ENCODE results near the gene P2RY8. TPM values are rescaled to one million over a fixed set of nuclear protein-coding genes. Genes with fewer than 3 reads are reported as not detected.

P2RY8 gene
- total and polyA plus RNA-seq, 10 donors = 8.1 to 32.2 (median 26.5) TPM

DNA sequence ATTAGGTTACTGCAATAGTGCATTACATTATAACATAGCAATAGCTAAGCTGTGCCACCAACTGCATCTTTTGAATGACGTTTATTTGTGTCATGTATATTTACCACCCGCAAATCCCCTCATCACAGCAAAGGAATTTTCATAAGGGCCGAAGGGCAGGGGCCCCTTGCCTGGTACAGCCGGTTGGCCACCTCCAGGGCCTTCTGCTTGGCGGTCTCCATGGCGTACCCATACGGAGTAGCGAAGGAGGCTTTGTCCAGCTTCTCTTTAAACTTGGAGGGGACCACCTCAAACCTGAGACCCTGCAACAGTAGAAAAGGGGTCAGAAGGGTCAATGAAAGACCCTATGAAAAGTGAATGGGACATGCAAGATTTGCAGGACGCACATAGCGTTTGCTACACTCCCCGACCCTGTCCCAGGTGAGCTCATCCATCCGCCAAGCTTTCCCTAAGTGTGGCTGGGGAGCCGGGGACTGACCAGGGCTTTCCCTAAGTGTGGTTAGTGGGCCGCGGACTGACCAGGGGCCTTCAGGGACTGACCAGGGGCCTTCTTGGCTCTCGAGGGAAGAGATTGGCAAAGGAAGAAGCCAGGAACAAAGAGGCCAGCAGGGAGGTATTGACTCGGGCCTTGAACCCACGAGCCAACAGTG lies 94.8 kb downstream of the P2RY8 start:
- no peak for TF ChIP-seq POLR2AphosphoS5 (IDR thresholded peaks at IDR 0.05)
- TF ChIP-seq POLR2A (IDR thresholded peaks at IDR 0.05) = no peak
- TF ChIP-seq, protein P1, sequence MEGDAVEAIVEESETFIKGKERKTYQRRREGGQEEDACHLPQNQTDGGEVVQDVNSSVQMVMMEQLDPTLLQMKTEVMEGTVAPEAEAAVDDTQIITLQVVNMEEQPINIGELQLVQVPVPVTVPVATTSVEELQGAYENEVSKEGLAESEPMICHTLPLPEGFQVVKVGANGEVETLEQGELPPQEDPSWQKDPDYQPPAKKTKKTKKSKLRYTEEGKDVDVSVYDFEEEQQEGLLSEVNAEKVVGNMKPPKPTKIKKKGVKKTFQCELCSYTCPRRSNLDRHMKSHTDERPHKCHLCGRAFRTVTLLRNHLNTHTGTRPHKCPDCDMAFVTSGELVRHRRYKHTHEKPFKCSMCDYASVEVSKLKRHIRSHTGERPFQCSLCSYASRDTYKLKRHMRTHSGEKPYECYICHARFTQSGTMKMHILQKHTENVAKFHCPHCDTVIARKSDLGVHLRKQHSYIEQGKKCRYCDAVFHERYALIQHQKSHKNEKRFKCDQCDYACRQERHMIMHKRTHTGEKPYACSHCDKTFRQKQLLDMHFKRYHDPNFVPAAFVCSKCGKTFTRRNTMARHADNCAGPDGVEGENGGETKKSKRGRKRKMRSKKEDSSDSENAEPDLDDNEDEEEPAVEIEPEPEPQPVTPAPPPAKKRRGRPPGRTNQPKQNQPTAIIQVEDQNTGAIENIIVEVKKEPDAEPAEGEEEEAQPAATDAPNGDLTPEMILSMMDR (IDR thresholded peaks at IDR 0.05 in 8 of 11, conservative IDR thresholded peaks at IDR 0.05 in 3 of 11) = no peak
- Histone ChIP-seq H3K9me3 (peaks cover 0 to 15% (median 6%) of the 10 kb centered on the region in 8 donors), H3K4me3 (no peak overlapping the region), H3K36me3 (peaks cover 0 to 67% (median 34%) of the 10 kb centered on the region in 6 donors), H3K27ac (no peak overlapping the region), H3K4me1 (no peaks in the 10 kb centered on the region), H3K27me3 (replicated peaks in 1 of 7) (no peaks in the 10 kb centered on the region)
- DNase-seq = peak; percentile 64
- intact Hi-C loops (cut with DNase I; ENCODE audit: low total_unique reads) = no loop called here
- WGBS, 5 donors = 96 to 99% (median 98%) methylated on average over 18 of the region's 18 CpGs

DNA sequence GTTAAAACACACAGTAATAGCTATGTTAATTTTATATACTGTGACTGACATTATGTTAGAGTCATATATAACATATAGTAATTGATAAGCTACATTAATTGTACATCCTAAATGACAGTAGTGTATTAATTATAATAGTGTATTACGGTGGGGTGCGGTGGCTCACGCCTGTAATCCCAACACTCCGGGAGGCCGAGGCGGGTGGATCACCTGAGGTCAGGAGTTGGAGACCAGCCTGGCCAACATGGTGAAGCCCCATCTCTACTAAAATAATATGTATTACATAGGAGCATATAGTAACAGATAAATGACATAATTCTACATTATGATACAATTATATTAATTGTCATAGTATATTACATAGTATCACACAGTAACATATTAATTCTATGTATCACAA lies 96.5 kb downstream of the P2RY8 start:
- H3K27ac ChIP-seq = no peak overlapping the region
- H3K4me3 ChIP-seq = no peak overlapping the region
- intact Hi-C loops (cut with DNase I; ENCODE audit: low total_unique reads) = no loop called here
- peaks cover 0 to 19% (median 6%) of the 10 kb centered on the region in 8 donors for H3K9me3 ChIP-seq
- peak; percentile 23 for DNase-seq
- H3K27me3 ChIP-seq (replicated peaks in 1 of 7) = no peaks in the 10 kb centered on the region
- TF ChIP-seq POLR2A (IDR thresholded peaks at IDR 0.05) = no peak
- TF ChIP-seq, protein P1 (IDR thresholded peaks at IDR 0.05 in 8 of 11, conservative IDR thresholded peaks at IDR 0.05 in 3 of 11) = no peak
- TF ChIP-seq POLR2AphosphoS5 (IDR thresholded peaks at IDR 0.05) = no peak
- H3K4me1 ChIP-seq = no peaks in the 10 kb centered on the region
- 95 to 99% (median 99%) methylated on average over 6 of the region's 6 CpGs for WGBS, 5 donors
- peaks cover 0 to 83% (median 44%) of the 10 kb centered on the region in 6 donors for H3K36me3 ChIP-seq

DNA sequence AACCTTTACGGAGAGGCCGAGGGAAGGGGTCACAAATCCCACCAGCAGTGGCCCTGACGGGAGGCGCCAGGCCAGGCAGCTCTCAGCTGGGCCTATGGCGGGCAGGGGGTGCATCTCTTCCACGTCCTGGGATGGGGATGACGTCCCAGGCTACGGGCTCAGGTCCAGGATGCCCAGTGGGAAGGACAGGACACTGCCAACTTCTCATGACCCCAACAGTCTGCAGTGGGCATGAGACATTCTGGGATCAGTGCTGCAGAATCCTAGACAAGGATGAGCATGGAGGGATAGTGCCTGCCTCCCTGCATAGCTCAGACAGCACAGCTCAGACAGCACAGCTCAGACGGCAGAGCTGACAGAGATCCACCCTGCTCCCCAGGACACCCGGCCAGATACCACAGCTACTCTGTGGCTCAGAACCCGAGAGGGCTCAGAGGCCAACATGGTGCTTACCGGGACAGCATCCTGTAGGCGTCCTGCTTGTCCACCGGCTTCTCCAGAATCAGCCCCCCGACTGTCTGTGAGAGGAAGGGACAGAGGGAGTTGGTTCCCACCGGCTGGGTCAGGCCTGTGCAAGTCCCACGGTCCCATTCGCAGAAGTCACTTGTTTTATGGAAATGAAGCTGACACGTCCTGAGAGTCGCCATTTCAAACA lies 101.6 kb downstream of the P2RY8 start:
- TF ChIP-seq, protein P1 (IDR thresholded peaks at IDR 0.05 in 8 of 11, conservative IDR thresholded peaks at IDR 0.05 in 3 of 11) = no peak
- TF ChIP-seq POLR2A (IDR thresholded peaks at IDR 0.05) = no peak
- no peak overlapping the region for H3K27ac ChIP-seq
- DNase-seq = peak; percentile 70
- intact Hi-C loops (cut with DNase I; ENCODE audit: low total_unique reads) = no loop called here
- H3K36me3 ChIP-seq = peaks cover 0 to 88% (median 58%) of the 10 kb centered on the region in 6 donors
- H3K27me3 ChIP-seq (replicated peaks in 1 of 7) = no peaks in the 10 kb centered on the region
- no peaks in the 10 kb centered on the region for H3K4me1 ChIP-seq
- WGBS, 5 donors = 89 to 96% (median 93%) methylated on average over 14 to 20 of the region's 20 CpGs
- peaks cover 0 to 9% (median 0%) of the 10 kb centered on the region in 8 donors for H3K9me3 ChIP-seq
- H3K4me3 ChIP-seq = no peak overlapping the region

DNA sequence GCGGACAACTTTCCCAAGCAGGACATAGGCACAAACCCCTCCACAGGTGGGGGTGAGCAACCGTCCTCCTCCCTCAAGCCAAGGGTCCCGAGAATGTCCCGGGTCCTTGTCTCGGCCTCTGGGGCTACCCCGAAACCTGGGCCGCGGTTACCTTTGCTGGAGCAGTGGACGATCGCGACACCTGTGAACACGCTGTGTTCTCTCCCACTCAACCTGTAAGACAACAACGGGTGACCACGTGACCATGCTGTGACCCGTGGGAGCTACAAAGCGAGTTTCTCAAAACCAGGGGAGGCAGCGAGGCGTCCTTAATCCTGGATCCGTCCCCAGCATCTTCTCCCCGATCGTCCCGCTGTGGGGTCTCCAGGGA lies 102.1 kb downstream of the P2RY8 start:
- WGBS, 5 donors = 91 to 98% (median 96%) methylated on average over 22 of the region's 22 CpGs
- no peaks in the 10 kb centered on the region for H3K4me1 ChIP-seq
- no peak for TF ChIP-seq POLR2A (IDR thresholded peaks at IDR 0.05)
- TF ChIP-seq POLR2AphosphoS5 (IDR thresholded peaks at IDR 0.05) = no peak
- TF ChIP-seq, protein P1 (IDR thresholded peaks at IDR 0.05 in 8 of 11, conservative IDR thresholded peaks at IDR 0.05 in 3 of 11) = no peak
- H3K27ac ChIP-seq = no peak overlapping the region
- DNase-seq = peak; percentile 58
- H3K27me3 ChIP-seq (replicated peaks in 1 of 7) = no peaks in the 10 kb centered on the region
- intact Hi-C loops (cut with DNase I; ENCODE audit: low total_unique reads) = no loop called here
- peaks cover 0 to 9% (median 0%) of the 10 kb centered on the region in 8 donors for H3K9me3 ChIP-seq
- H3K4me3 ChIP-seq = no peak overlapping the region
- peaks cover 0 to 88% (median 55%) of the 10 kb centered on the region in 6 donors for H3K36me3 ChIP-seq

All from spleen (tissue), 11 donors.